Measurements from ENCODE around the gene CANT1.
"Not testable (repeated sequence)": the region's sequence is repeated elsewhere in the genome, so short reads cannot be mapped to it uniquely, and the experiment has no call there.

CANT1 gene

DNA sequence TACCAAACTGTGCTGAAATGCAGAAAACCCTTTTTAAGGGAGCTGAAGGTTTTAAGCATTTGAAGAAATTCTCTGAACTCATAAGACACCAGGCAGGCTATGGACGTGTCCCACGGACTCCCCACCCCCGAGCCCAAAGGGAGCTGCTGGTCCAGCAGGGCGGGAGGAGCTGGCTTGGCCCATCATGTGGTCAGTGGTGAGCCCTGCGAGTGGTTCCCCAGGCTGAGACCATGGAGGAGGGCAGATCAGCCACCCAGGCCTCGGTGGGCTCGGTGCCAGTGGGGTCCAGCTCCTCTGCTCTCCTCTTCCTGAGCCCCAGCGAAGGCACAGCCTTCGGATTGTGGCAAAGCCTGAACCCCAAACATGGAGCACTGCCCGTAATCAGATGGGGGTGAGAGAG, 56.9 kb downstream of the CANT1 start:
- TF ChIP-seq, protein P1, sequence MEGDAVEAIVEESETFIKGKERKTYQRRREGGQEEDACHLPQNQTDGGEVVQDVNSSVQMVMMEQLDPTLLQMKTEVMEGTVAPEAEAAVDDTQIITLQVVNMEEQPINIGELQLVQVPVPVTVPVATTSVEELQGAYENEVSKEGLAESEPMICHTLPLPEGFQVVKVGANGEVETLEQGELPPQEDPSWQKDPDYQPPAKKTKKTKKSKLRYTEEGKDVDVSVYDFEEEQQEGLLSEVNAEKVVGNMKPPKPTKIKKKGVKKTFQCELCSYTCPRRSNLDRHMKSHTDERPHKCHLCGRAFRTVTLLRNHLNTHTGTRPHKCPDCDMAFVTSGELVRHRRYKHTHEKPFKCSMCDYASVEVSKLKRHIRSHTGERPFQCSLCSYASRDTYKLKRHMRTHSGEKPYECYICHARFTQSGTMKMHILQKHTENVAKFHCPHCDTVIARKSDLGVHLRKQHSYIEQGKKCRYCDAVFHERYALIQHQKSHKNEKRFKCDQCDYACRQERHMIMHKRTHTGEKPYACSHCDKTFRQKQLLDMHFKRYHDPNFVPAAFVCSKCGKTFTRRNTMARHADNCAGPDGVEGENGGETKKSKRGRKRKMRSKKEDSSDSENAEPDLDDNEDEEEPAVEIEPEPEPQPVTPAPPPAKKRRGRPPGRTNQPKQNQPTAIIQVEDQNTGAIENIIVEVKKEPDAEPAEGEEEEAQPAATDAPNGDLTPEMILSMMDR (conservative IDR thresholded peaks at IDR 0.05), result no peak
- no peak for TF ChIP-seq ZFX (IDR thresholded peaks at IDR 0.05)

DNA sequence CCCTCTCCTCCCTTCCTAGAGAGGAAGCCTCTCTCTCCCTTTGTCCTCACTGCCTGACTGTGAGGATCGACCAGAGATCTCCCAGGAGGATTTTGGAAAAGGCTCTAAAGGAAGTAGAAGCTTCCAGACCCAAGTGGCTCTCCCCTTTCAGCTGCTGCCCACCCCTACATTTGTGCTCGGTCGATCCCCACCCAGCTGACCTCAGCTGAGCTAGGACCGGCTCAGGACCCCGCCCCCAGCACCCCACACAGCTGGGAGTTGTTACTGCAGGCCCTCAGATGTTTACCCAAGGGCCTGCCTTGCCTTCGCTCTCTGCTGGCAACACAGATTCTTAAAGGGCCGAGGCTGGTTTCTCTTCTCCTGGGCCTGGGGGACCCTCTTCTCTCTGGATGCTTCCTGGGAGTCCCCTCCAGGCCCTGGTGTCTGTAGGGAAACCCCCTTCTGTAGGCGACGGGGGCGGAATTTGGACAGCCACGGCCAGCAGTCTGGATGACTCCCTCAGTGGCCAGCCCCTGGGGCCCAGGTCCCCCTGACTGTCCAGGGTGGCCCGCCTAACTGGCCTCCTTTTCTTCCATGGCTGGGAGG, 57.5 kb downstream of the CANT1 start:
- H3K27ac ChIP-seq, result no peak overlapping the region
- no peak for TF ChIP-seq ZFX (IDR thresholded peaks at IDR 0.05)
- TF ChIP-seq, protein P1 (conservative IDR thresholded peaks at IDR 0.05), result no peak

More for the DNA sequence above, 56.9 kb downstream of the CANT1 start:
- no peak overlapping the region for H3K27ac ChIP-seq

DNA sequence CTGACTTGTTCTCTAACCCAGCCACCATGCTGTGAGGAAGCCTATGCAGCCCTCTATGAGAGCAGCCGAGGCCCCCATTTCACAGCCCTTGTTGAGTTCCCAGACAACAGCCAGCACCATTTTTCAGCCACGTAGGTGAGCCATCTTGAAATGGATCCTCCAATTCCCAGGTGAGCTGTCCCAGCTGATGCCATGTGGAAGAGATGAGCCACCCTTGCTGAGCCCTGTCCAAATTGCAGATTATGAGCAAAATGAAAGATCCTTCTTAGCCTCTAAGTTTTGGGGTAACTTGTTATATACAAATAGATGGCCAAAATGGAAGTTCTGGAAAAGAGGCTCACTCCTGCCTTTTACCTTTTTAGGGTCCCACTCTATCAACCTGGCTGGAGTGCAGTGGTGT, 58.7 kb downstream of the CANT1 start:
- H3K27ac ChIP-seq, result no peak overlapping the region
- TF ChIP-seq, protein P1 (conservative IDR thresholded peaks at IDR 0.05), result no peak
- no peak for TF ChIP-seq ZFX (IDR thresholded peaks at IDR 0.05)

DNA sequence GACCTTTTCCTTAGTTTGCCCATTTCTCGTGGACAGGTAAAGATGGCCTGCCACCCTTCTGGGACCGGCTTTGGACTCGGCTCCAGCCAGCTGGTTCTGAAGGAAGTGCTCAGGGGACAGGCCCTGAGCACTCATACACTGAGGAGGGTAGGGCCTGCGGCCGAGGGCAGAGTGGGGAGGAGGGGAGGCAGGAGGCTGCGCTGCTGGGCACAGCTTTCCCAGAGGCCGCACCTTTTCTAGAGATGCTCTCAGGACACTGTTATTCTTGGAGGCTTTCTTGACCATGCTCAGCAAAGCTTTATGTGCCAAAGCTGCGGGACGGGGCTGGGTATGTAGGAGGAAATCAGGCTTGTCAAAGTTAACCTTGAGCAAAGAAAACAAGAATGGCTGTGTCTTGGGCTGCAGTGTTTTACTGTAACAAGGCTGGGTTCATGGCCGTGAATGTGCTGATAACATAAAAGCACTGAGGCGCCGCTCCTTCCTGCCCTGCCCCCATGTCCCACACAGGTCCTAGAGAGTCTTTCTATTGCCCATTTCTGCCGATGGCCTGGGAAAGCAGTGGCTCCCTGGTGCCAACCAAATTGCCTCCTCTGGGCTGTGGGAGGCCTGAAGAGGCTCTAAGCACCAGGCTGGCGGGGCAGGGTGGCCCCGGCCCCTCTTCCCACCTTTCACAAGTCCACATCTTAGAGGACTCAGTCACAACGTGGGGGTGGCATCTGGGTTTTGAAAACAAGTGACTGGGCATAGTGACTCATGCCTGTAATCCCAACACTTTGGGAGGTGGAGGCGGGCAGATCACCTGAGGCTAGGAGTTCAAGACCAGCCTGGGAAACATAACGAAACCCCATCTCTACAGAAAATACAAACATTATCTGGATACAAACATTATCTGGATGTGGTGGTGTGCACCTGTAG, 62.1 kb downstream of the CANT1 start:
- TF ChIP-seq, protein P1 (conservative IDR thresholded peaks at IDR 0.05), result no peak
- no peak for TF ChIP-seq ZFX (IDR thresholded peaks at IDR 0.05)
- H3K27ac ChIP-seq, result no peak overlapping the region

DNA sequence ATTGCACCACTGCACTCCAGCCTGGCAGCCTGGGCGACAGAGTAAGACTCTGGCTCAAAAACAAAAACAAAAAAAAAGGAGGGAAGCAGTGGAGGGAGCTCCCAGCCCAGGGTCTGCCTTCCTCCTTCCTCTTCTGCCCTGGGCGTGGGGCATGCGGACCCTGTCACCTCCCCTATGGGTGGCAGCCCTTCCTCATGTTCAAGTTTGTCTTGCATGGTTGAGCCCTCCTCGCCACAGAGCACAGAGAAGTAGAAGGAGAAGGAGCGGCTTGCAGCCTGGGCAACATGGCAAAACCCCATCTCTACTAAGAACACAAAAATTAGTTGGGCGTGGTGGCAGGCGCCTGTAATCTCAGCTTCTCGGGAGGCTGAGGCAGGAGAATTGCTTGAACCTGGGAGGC, 62.9 kb downstream of the CANT1 start:
- no peak for TF ChIP-seq ZFX (IDR thresholded peaks at IDR 0.05)
- TF ChIP-seq, protein P1 (conservative IDR thresholded peaks at IDR 0.05), result no peak
- no peak overlapping the region for H3K27ac ChIP-seq

DNA sequence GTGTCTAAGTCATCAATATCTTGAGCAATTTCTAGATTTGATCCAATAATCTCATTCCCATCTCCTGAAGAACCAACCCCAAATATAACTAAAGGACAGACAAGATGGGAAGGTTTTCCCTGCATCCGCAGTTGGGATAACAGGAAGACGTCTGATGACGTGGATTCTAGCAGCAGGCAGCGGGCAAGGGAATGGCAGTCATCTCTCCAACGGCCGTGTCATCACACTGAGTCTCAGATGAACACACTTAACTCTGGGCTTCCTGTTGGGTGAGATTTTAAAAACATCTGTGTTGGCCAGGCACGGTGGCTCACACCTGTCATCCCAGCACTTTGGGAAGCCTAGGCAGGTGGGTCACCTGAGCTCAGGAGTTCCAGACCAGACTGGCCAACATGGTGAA, 63.4 kb downstream of the CANT1 start:
- H3K27ac ChIP-seq, result no peak overlapping the region
- TF ChIP-seq, protein P1 (conservative IDR thresholded peaks at IDR 0.05), result no peak
- TF ChIP-seq ZFX (IDR thresholded peaks at IDR 0.05), result no peak

DNA sequence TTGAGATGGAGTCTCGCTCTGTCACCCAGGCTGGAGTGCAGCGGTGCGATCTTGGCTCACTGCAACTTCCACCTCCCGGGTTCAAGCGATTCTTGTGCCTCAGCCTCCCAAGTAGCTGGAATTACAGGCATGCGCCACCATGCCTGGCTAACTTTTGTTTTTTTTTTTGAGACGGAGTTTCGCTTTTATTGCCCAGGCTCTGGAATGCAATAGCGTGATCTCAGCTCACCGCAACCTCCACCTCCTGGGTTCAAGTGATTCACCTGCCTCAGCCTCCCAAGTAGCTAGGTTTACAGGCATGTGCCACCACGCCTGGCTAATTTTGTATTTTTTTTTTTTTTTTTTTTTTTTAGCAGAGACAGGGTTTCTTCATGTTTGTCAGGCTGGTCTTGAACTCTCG, 64.1 kb downstream of the CANT1 start:
- H3K27ac ChIP-seq, result not testable (repeated sequence)
